HepG2 (cell line): ENCODE measurements around the gene FER1L5. TPM values are rescaled to one million over a fixed set of nuclear protein-coding genes. Genes with fewer than 3 reads are reported as not detected.

ENCODE experiments used
- AGO1 ChIP-seq: fragments of 200-400 bp; formaldehyde crosslinking; IDR thresholded peaks from 2 replicates; pipeline ENCODE4 v1.6.1; 2017; ENCODE audit warnings: mild to moderate bottlenecking, low read depth, low read length, moderate library complexity; ENCODE audit not compliant: poor library complexity, severe bottlenecking
- AHR ChIP-seq: IDR thresholded peaks from 2 replicates; pipeline ENCODE4 v1.6.1; 2018; ENCODE audit warnings: missing genetic modification reagents, missing compliant biosample characterization
- BRD4 ChIP-seq: sonication (generic); formaldehyde crosslinking; IDR thresholded peaks from 2 replicates; pipeline ENCODE4 v1.4.0; 2020; ENCODE audit warnings: missing genetic modification reagents
- CENPBD1 ChIP-seq: sonication (generic); formaldehyde crosslinking; IDR thresholded peaks from 2 replicates; pipeline ENCODE4 v1.8.0; 2022; ENCODE audit warnings: missing genetic modification reagents, low read depth, mild to moderate bottlenecking, borderline replicate concordance
- GMEB1 ChIP-seq: sonication (generic); formaldehyde crosslinking; IDR thresholded peaks from 2 replicates; pipeline ENCODE4 v1.5.1; 2020; ENCODE audit warnings: missing genetic modification reagents, mild to moderate bottlenecking, borderline replicate concordance
- KDM1A ChIP-seq: IDR thresholded peaks from 2 replicates; pipeline ENCODE4 v1.6.1; 2016; ENCODE audit warnings: missing compliant biosample characterization
- LBX2 ChIP-seq: sonication (generic); formaldehyde crosslinking; IDR thresholded peaks from 2 replicates; pipeline ENCODE4 v1.5.0; 2020; ENCODE audit warnings: missing genetic modification reagents, mild to moderate bottlenecking, borderline replicate concordance
- MTA1 ChIP-seq: sonication (generic); formaldehyde crosslinking; IDR thresholded peaks from 2 replicates; pipeline ENCODE4 v1.4.0; 2020; ENCODE audit warnings: missing genetic modification reagents, mild to moderate bottlenecking, borderline replicate concordance
- POLR2G ChIP-seq: fragments of 200-400 bp; formaldehyde crosslinking; IDR thresholded peaks from 2 replicates; pipeline ENCODE4 v1.6.1; 2018; ENCODE audit warnings: mild to moderate bottlenecking, low read depth, low read length, moderate library complexity
- RERE ChIP-seq: IDR thresholded peaks from 2 replicates; pipeline ENCODE4 v1.6.1; 2016; ENCODE audit warnings: low read depth, missing genetic modification reagents, missing compliant biosample characterization
- RFX1 ChIP-seq: fragments of 450-650 bp; IDR thresholded peaks from 2 replicates; pipeline ENCODE4 v1.6.1; 2017
- SMAD1 ChIP-seq: sonication (generic); formaldehyde crosslinking; IDR thresholded peaks from 2 replicates; pipeline ENCODE4 v1.4.0; 2020; ENCODE audit warnings: missing genetic modification reagents, low read depth, mild to moderate bottlenecking, borderline replicate concordance
- THAP9 ChIP-seq: sonication (generic); formaldehyde crosslinking; IDR thresholded peaks from 2 replicates; pipeline ENCODE4; 2020; ENCODE audit warnings: missing genetic modification reagents, mild to moderate bottlenecking, borderline replicate concordance
- ZNF101 ChIP-seq: sonication (generic); formaldehyde crosslinking; IDR thresholded peaks from 2 replicates; pipeline ENCODE4 v1.4.0; 2020; ENCODE audit warnings: mild to moderate bottlenecking, low read depth, missing genetic modification reagents, borderline replicate concordance
- ZNF441 ChIP-seq: sonication (generic); formaldehyde crosslinking; IDR thresholded peaks from 2 replicates; pipeline ENCODE4 v1.7.0; 2021; ENCODE audit warnings: missing genetic modification reagents, borderline replicate concordance
- ZNF558 ChIP-seq: sonication (generic); formaldehyde crosslinking; IDR thresholded peaks from 2 replicates; pipeline ENCODE4 v1.9.0; 2022; ENCODE audit warnings: mild to moderate bottlenecking, missing genetic modification reagents, borderline replicate concordance
- ZNF589 ChIP-seq: sonication (generic); formaldehyde crosslinking; conservative IDR thresholded peaks from 2 replicates; pipeline ENCODE4 v1.8.0; 2022; ENCODE audit warnings: mild to moderate bottlenecking, moderate library complexity, missing genetic modification reagents
- polyA plus RNA-seq, 8 experiments: library from polyadenylated mRNA; depleted of rRNA in 3 of 8; stranded (reverse) in 7 of 8; unstranded in 1 of 8; fragments of >200 nt; fragmentation: Illumina TruSeq in 4 of 8; extraction: Trizol in 4 of 8; gene quantifications; 2 replicates each; pipeline versions ENCODE4 v1.2.1 to v1.2.3, GENCODE V29; 2011 to 2016; ENCODE audit warnings: low read depth in 4 of 8, missing spikeins in 1 of 8, mixed read lengths in 1 of 8; ENCODE audit not compliant: insufficient read depth in 1 of 8
- total RNA-seq, 5 experiments: library from RNA; depleted of rRNA; stranded (reverse); fragments of >200 nt; fragmentation: Illumina TruSeq; extraction: Trizol; gene quantifications; 2 replicates each; pipeline ENCODE4 v1.2.3, GENCODE V29; 2016; ENCODE audit warnings: low read depth in 1 of 5

The FER1L5 gene
- total and polyA plus RNA-seq, 2 of the 13 experiments (the other 11 are each of a cell fraction or from before 2014, with no cell fraction given), result 0.02 to 0.08 TPM

- TF ChIP-seq RERE, result no peak
- TF ChIP-seq ZNF589, result no peak
- TF ChIP-seq ZNF441 (CRISPR knock-in tag), result no peak; the same call in 1 of the 2 replicates
- TF ChIP-seq GMEB1 (CRISPR knock-in tag), result no peak
- peak; percentile 79 for TF ChIP-seq SMAD1 (CRISPR knock-in tag)
- peak; percentile 88 for TF ChIP-seq THAP9 (CRISPR knock-in tag)
- no peak for TF ChIP-seq ZNF101
- no peak for TF ChIP-seq RFX1
- peak; percentile 76 for TF ChIP-seq AGO1
- TF ChIP-seq LBX2 (CRISPR knock-in tag), result no peak
- TF ChIP-seq BRD4 (CRISPR knock-in tag), result peak; percentile 57; the same call in 1 of the 2 replicates
- no peak for TF ChIP-seq ZNF558 (CRISPR knock-in tag)
- peak; percentile 92; the same call in 1 of the 2 replicates for TF ChIP-seq AHR (CRISPR knock-in tag)
- no peak for TF ChIP-seq CENPBD1
- peak; percentile 82; the same call in 1 of the 2 replicates for TF ChIP-seq MTA1 (CRISPR knock-in tag)
- TF ChIP-seq KDM1A (CRISPR knock-in tag), result peak; percentile 15; the same call in 1 of the 2 replicates
- TF ChIP-seq POLR2G, result no peak; the same call in 1 of the 2 replicates
Measured at GRCh38 chr2:96685577-96686459, 43.3 kb downstream of the FER1L5 start (continued).
